Right lobe of liver (tissue), 6 donors: Measurements from ENCODE around the gene NELL2. TPM values are rescaled to one million over a fixed set of nuclear protein-coding genes. Genes with fewer than 3 reads are reported as not detected.

Experiments used
- ATAC-seq, 4 donors: fragments of 200-7000 bp; cut with Tn5 transposase; one replicate each; pipeline ENCODE4 v1.9.1; 2020; ENCODE audit warnings: mild to moderate bottlenecking in 4 of 4, moderate library complexity in 4 of 4
- DNase-seq, 3 donors: peaks; one replicate each; pipeline ENCODE4 v3.0.0-alpha.2; 2020
- H3K27ac ChIP-seq, 3 donors: fragments of 200-600 bp; one replicate each; pipeline ENCODE4 v1.8.0; 2022
- H3K27me3 ChIP-seq, 2 donors: fragments of 200-600 bp; one replicate each; pipeline ENCODE4 v1.8.0; 2022
- H3K36me3 ChIP-seq, 4 donors: fragments of 200-600 bp; sonication (generic) in 1 of 4; one replicate each; pipeline versions ENCODE4 v1.5.1 to v1.8.0; 2017 to 2022; ENCODE audit warnings: control low read depth in 1 of 4
- H3K4me1 ChIP-seq, 4 donors: fragments of 200-600 bp; sonication (generic) in 1 of 4; one replicate each; pipeline versions ENCODE4 v1.5.1 to v1.8.0; 2017 to 2022; ENCODE audit warnings: control low read depth in 1 of 4
- H3K4me3 ChIP-seq, 3 donors: fragments of 200-600 bp; one replicate each; pipeline ENCODE4 v1.8.0; 2022
- H3K9me3 ChIP-seq, 4 donors: fragments of 200-600 bp; sonication (generic) in 1 of 4; one replicate each; pipeline versions ENCODE4 v1.5.1 to v1.8.0; 2017 to 2022; ENCODE audit warnings: control low read depth in 1 of 4
- POLR2A ChIP-seq: fragments of 450-650 bp; IDR thresholded peaks from one replicate; pipeline ENCODE4 v1.6.1; 2017; ENCODE audit warnings: antibody characterized with exemption, mild to moderate bottlenecking
- WGBS: methylation state at CpG from one replicate; pipeline ENCODE4 v1.1.6; 2018; ENCODE audit warnings: low coverage, low lambda C conversion rate; ENCODE audit not compliant: insufficient coverage; ENCODE audit errors: missing lambda C conversion rate; 5-methylcytosine and 5-hydroxymethylcytosine counted together
- intact Hi-C, 2 donors: fragments of 100-400 bp; cut with DNase I; formaldehyde crosslinking; loops; one replicate each; pipeline versions ENCODE4 v1.11.2 to v1.14.1; 2022
- total RNA-seq, 6 experiments: library from RNA; depleted of rRNA in 2 of 6; stranded (reverse); fragments of >200 nt in 2 of 6; fragmentation: NEBNext Ultra II Directional in 3 of 6; extraction: Animal tissue kit (Norgen Biotek cat#: 25700) in 3 of 6; gene quantifications; one replicate each; pipeline versions ENCODE4 v1.1.0 to v1.2.4, GENCODE V29; 2016 to 2023
- TF ChIP-seq, protein P1 (sequence below), 4 donors: fragments of 200-600 bp in 3 of 4; fragments of 450-650 bp in 1 of 4; IDR thresholded peaks; one replicate each; pipeline versions ENCODE4 v1.5.1 to v1.8.0; 2016 to 2022; ENCODE audit warnings: antibody characterized with exemption in 4 of 4, mild to moderate bottlenecking in 2 of 4
- donor health status: DM: no; HTN: yes; CAD: no.
- donor health status: DM: no; HTN: no; CAD: no.
- donor health status: DM: no; HTN: no; CAD: no.
- donor health status: DM: no; HTN: yes; CAD: no.
- donor health status: DM: no; HTN: yes; CAD: no.

Gene NELL2
- total RNA-seq, 6 experiments from 2014 or later = 0.15 to 0.43 (median 0.43) TPM; not detected in 3

DNA sequence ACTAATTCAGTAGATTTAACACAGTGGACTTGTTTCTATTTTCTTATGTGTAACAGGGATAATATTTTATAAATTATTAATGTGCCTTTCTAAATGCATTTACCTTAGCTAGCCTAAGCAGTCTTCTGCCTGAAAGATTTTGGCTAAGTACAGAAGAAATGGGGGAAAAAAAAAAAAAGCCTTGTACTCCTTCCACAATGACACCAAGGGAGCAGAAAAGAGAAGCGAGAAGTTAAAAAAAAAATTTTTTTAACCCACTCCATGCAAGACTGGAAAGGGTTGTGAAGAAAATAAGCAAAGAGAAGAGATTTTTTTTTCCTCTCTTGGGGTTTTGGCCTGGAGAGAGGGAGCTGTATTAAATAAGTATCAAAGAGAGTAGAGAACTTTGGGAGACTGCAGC is 28.7 kb downstream of the NELL2 start:
- no peak for TF ChIP-seq POLR2A
- TF ChIP-seq, protein P1, sequence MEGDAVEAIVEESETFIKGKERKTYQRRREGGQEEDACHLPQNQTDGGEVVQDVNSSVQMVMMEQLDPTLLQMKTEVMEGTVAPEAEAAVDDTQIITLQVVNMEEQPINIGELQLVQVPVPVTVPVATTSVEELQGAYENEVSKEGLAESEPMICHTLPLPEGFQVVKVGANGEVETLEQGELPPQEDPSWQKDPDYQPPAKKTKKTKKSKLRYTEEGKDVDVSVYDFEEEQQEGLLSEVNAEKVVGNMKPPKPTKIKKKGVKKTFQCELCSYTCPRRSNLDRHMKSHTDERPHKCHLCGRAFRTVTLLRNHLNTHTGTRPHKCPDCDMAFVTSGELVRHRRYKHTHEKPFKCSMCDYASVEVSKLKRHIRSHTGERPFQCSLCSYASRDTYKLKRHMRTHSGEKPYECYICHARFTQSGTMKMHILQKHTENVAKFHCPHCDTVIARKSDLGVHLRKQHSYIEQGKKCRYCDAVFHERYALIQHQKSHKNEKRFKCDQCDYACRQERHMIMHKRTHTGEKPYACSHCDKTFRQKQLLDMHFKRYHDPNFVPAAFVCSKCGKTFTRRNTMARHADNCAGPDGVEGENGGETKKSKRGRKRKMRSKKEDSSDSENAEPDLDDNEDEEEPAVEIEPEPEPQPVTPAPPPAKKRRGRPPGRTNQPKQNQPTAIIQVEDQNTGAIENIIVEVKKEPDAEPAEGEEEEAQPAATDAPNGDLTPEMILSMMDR (IDR thresholded peaks at IDR 0.05) = no peak
- Histone ChIP-seq H3K4me3 (no peak overlapping the region), H3K9me3 (no peaks in the 10 kb centered on the region), H3K4me1 (no peaks in the 10 kb centered on the region), H3K27me3 (no peaks in the 10 kb centered on the region), H3K27ac (no peak overlapping the region), H3K36me3 (no peaks in the 10 kb centered on the region)
- intact Hi-C loops = no loop called here
- DNase-seq (no peak), ATAC-seq (no peak)
- WGBS = 33% methylated on average over 1 of the region's 1 CpG

DNA sequence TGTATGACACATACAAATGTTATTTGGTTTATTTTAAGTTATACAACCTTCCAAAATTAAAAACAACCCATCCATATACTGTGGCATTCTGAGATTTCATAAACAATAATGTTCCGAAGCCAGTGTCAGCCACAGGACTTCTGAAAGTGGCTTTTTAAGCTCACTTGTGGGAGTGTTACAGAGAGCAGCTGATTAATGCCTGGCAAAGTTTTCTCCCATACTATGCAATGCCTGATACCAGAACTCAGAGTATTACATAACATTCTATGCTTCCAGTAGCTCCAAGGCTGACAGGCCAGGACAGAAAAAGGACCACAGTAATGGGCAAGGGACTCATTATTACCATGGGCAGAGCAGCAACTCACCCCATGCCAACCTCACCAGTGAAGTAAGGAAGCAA is 29.3 kb downstream of the NELL2 start:
- intact Hi-C loops = no loop called here
- TF ChIP-seq POLR2A = no peak
- TF ChIP-seq, protein P1 (IDR thresholded peaks at IDR 0.05) = no peak
- Histone ChIP-seq H3K36me3 (no peaks in the 10 kb centered on the region), H3K27me3 (no peaks in the 10 kb centered on the region), H3K27ac (no peak overlapping the region), H3K9me3 (no peaks in the 10 kb centered on the region), H3K4me1 (no peaks in the 10 kb centered on the region), H3K4me3 (no peak overlapping the region)
- ATAC-seq = no peak
- WGBS = 50% methylated on average over 1 of the region's 1 CpG
- no peak for DNase-seq

DNA sequence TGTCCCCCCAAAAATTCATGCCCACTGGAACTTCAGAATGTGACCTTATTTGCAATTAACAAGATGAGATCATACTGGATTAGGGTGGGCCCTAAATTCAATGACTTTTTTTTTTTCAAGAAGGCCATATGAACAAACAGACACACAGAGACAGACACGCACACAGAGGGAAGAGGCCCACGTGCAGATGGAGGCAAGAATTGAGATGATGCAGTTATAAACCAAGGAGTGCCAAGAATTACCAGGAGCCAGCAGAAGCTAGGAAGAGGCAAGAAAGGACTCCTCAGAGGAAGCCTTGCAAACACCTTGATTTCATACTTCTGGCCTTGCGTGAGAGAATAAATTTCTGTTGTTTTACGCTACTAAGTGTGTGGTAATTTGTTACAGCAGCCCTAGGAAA is 33.4 kb downstream of the NELL2 start:
- no peak for ATAC-seq

DNA sequence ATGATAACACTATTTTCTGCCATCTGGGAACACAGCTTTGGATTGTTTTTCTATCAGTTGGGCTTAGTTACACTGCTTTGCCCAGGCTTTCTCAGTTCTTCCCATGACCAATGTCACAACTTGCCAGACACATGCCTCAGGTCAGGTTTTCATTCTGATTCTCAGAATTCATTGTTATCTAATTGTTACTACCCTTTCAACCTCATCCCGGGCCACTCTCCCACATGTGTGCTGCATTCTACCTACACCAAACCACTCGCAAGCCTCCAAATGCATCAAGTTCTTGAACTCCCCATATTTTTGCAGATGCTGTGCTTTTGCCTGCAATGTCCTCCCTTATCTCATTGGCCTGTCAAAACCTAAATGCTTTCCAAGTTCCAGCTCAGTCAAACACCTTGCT is 36.3 kb downstream of the NELL2 start:
- Histone ChIP-seq H3K9me3 (no peaks in the 10 kb centered on the region), H3K36me3 (no peaks in the 10 kb centered on the region), H3K4me1 (no peaks in the 10 kb centered on the region), H3K27me3 (no peaks in the 10 kb centered on the region), H3K4me3 (no peak overlapping the region), H3K27ac (no peak overlapping the region)
- no peak for DNase-seq
- no peak for TF ChIP-seq POLR2A
- TF ChIP-seq, protein P1 (IDR thresholded peaks at IDR 0.05) = no peak
- WGBS = 68% methylated on average over 2 of the region's 2 CpGs
- ATAC-seq = no peak
- intact Hi-C loops = no loop called here

More for the DNA sequence above, 33.4 kb downstream of the NELL2 start:
- H3K9me3 ChIP-seq = no peaks in the 10 kb centered on the region
- DNase-seq = no peak
- TF ChIP-seq, protein P1 (IDR thresholded peaks at IDR 0.05) = no peak
- TF ChIP-seq POLR2A = no peak
- 71% methylated on average over 4 of the region's 4 CpGs for WGBS
- H3K27me3 ChIP-seq = no peaks in the 10 kb centered on the region
- H3K36me3 ChIP-seq = no peaks in the 10 kb centered on the region
- no peaks in the 10 kb centered on the region for H3K4me1 ChIP-seq
- intact Hi-C loops = no loop called here
- H3K4me3 ChIP-seq = no peak overlapping the region
- H3K27ac ChIP-seq = no peak overlapping the region
